Activated naive CD4-positive, alpha-beta T cell treated with Interleukin-2 at 50 U/mL for 16 hours (primary cell): Measurements from ENCODE around the gene SLU7.

ENCODE experiments used
- DNase-seq: peaks from one replicate; pipeline ENCODE4 v3.0.0-alpha.2; 2020

SLU7 gene

GRCh38 chr5:160399402-160400353 is 19.2 kb downstream of the SLU7 start, which contains the start of gene FAM200C:
Gene FAM200C, minus strand, starts transcription at chr5:160400054. Its CDS starts 4,564 bp downstream, at chr5:160395490.
- DNase-seq = peak; percentile 69

GRCh38 chr5:160398806-160399205 is 20.1 kb downstream of the SLU7 start:
- DNase-seq = no peak

DNA sequence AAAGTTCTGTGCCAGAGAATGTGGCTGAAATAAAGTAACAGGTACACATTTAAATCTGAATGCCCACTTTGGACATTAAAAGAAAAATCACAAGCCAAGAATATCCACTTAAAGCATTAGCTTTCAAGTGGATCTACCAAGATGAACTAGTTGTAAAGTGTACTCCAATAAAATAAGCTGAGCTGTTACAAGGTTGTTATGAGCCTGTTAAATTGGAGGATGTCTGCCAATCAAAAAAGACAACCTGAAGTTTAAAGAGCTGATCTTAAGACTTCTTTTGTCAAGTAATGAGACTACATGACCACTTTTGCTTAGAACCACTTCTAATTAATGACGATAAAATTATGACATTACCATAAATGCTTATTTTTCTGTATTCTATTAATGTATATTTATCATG is 21.4 kb downstream of the SLU7 start:
- DNase-seq = no peak

GRCh38 chr5:160395111-160395510 is 23.8 kb downstream of the SLU7 start:
- no peak for DNase-seq

- DNase-seq = no peak
Observed at GRCh38 chr5:160390787-160391696, 27.8 kb downstream of the SLU7 start.

DNA sequence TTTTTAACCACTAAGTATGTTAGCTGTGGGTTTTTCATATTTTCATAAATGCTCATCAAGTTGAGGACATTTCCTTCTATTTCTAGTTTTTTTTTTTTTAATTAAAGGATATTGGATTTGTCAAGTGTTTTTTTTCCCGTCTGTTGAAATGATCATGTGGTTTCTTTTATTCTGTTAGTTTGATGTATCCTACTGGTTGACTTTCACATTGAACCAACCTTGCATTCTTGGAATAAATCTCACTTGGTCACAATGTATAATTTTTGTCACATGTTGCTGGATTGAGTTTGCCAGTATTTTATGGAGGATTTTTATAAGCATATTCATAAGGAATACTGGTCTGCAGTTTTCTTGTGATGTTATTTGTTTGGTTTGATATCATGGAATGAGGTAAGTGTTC is 31.4 kb downstream of the SLU7 start:
- no peak for DNase-seq

- no peak for DNase-seq
Observed at GRCh38 chr5:160385496-160385895, 33.4 kb downstream of the SLU7 start.

DNA sequence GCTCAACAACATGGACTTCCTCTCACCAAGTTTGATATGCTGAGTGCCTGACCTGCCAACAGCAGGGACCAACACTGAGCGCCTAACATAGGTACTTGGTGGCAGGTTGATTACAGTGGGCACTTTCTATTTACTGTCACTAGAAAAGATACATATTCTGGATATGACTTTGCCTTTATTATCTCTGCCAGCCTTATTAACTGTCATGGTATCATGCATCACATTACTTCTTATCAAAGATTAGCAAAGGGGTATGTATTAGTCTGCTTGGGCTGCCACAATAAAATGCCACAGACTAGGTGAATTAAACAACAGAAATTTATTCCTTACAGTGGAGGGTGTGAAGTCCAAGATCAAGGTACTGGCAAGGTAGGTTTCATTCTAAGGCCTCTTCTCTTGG is 34.2 kb downstream of the SLU7 start:
- DNase-seq = no peak

GRCh38 chr5:160382346-160382745 is 36.5 kb downstream of the SLU7 start:
- no peak for DNase-seq

DNA sequence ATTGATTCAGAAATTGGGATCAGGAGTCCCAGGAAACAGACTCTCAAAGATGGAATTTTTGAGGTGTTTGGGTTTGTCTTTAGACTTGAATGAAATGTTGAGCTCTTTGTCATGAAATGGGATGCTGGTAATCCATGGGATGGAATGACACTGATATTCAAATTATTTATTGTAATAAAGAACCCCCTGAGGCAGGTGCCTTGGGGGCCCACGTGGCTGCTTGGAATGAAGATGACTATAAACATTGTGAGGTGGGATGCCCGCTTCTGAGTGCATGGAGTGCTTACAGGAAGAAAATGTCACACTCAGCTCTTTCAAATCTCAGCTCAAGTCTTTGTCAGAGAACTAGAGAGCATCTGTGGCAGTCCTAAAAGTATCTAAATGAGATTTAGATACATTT is 38.8 kb downstream of the SLU7 start:
- no peak for DNase-seq

DNA sequence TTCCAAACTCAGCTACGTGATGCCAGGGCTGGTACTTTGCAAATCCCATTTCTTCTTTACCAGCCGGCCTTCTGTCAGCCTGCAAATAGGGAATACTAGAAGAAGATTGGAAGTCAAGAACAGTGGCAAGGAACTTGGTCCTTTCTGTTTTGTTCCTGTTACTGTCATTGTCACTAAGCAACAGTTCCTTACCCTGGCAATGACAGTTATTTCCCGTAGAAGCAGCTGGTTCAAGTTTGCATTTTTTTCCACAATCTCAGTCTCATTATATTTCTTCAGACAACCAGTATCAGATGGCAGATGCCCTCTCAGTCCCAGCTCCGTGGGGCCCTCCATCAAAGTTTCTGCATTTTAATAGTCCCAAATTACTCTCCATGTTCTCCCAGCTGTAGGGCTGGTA is 39.4 kb downstream of the SLU7 start:
- no peak for DNase-seq

GRCh38 chr5:160378330-160378729 is 40.6 kb downstream of the SLU7 start:
- no peak for DNase-seq

DNA sequence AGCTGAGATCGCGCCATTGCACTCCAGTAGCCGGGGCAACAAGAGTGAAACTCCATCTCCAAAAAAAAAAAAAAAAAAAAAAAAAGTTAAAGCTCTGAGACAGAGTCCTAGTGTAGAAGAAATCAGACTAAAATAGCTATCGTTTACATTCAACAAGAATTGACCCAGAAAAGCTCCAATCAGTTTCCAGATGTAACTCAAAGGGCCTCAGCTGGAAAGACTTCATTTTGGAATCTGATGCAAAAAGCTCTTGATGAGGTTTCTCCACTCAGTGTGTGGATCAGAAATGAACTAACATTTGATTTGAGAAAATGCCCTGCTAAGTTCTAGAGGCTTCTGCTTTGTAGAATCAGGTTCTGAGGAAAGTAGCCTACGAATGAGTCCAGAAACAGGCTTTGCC is 41.2 kb downstream of the SLU7 start:
- DNase-seq = no peak

- no peak for DNase-seq
Observed at GRCh38 chr5:160376416-160376815, 42.5 kb downstream of the SLU7 start.

DNA sequence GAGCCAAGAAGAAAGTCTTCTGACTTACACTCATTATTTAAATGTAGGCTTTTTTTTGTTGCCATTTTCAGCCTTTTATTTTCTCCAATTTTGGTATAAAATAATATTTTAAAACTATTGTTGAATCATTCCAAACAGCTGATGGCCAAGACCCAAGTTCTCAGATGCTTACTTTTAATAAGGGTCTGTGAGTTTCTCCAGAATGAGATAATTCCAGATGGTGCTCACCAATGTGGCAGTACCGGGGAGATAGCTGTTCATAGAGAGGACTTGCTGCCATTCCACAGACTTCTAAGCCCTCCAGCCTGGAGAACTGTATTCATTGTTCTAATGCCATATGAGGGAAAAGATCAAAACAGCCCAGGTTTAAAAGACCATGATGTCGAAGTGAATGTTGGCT is 43.2 kb downstream of the SLU7 start:
- no peak for DNase-seq

DNA sequence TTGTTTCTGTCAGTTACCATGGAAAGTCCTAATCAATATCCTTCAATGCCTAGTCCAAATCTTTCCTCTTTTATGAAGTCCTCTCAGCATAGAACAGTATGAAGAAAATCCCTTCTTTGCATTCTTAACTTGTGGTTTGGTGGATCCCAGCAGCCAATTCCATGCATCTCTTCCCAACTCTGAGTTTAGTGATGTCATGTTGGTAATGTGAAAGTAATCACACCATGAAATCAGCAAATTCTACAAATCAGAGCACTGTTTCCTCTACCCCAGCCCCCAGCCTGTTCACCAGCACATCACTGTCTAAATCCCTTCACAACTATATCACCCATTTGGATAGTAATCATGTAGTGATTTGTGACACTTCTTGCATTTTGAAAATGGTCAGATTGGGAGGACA is 43.7 kb downstream of the SLU7 start:
- no peak for DNase-seq

DNA sequence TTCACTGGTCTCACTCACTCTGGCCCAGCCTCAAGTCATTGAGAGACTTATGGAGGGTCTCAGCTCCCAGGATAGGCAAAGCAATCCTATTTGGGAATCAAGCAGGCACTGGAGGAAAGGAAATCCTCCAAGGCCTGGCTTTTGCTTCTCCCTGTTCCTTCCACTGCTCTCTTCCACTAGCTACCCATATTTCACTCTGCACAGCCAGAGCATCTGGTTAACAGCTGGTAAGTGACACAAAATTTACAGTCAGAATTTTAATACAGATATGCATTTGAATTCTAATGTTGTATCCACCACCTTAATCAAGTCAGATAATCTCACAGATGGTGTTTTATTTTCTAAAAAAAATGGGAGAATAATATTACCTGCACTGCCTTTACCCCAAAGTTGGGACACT is 47.6 kb downstream of the SLU7 start:
- DNase-seq = no peak

DNA sequence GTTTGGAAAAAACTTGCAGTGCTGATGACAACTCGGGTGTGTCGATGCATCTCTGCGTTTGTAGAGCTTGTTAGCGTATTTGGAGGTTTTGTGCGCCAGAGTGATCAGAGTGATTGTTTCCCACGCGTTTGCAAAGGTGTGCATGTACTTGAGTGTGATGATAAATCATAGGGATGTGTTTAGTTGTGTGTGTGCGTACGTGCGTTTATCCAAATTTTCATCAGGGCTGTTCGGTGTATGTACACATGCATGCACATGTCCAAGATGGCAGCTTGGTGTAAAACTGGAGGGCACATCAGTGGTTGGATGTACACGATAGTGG is 48.2 kb downstream of the SLU7 start:
- DNase-seq = no peak

DNA sequence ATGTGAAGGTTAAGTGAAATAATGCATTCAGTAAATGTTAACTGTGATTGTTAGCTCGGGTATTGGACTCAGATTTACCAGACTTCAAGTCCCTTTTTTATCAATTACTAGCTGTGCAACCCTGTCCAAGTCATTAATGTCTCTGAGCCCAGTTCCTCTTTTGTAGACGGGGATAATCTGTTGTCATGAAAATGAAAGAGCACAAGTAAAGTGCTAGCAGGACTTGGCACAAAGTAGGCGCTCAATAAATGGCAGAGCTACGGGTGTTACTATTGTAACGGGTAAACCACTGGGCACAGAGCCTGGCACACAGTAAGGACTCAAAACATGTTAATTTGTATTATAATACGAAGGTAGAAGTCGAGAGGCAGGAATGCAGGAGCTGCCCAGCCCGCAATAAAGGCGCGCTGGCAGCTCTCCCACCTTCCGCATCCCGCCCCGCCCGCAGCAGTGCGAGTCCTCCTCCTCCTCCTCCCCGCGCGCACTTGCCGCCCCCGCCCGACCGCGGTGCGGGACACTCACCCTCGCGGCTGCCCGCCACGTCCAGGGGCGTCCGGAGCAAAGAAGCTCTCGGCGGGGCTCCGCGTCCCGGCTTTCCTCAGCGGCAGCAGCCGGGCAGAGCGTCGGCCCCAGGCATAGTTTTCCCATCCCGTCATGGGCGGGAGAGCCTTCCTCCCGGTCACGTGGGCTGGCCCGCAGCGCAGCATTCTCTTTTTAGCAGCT is 48.7 kb downstream of the SLU7 start, which contains the start of gene C1QTNF2:
Gene C1QTNF2, minus strand, starts transcription at position 637 of the 723 bp plus-strand sequence. CDS start 15,615 bp downstream, outside the sequence.
- peak; percentile 10 for DNase-seq

DNA sequence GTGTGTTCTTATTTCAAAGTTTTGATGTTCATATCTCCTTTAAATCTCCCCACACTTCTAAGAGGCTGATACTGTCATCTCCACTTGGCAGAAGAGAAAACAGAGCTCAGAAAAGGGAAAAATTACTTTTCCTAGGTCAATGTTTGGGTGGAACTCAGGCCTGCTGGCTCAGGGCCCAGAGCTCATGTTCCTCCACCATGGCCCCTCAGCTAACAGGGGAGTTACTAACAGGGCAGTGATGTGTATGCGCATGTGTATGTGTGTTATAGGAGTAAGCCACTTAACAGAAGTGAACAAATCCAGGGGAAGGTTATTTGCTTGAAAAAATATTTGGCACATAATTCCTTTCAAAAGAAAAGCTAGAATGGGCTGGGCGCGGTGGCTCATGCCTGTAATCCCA is 51.0 kb downstream of the SLU7 start:
- DNase-seq = no peak

- no peak for DNase-seq
Observed at GRCh38 chr5:160367261-160367660, 51.6 kb downstream of the SLU7 start.

GRCh38 chr5:160366230-160366629 is 52.7 kb downstream of the SLU7 start:
- DNase-seq = no peak
